ENCODE results near the gene IRF2BP1.
A peak's percentile ranks its signal among the peaks of the same experiment; 100 is the strongest.
"Not testable (repeated sequence)": the region's sequence is repeated elsewhere in the genome, so short reads cannot be mapped to it uniquely, and the experiment has no call there.

The IRF2BP1 gene

GRCh38 chr19:45899919-45900589 is 14.1 kb upstream of the IRF2BP1 start:
- Histone ChIP-seq H3K27ac (ENCODE audit: low read depth, low read length) (no peak overlapping the region), H3K4me1 (ENCODE audit: control insufficient read depth, insufficient read depth, low read length) (peaks cover 9% of the 10 kb centered on the region), H3K4me3 (ENCODE audit: low read length) (no peak overlapping the region), H3K9ac (ENCODE audit: low read length) (no peak overlapping the region), H3K27me3 (ENCODE audit: control insufficient read depth, insufficient read depth, low read length) (no peaks in the 10 kb centered on the region), H3K36me3 (ENCODE audit: control insufficient read depth, insufficient read depth, low read length) (peaks cover 9% of the 10 kb centered on the region)

- Histone ChIP-seq H3K27ac (ENCODE audit: low read depth, low read length) (no peak overlapping the region), H3K4me3 (ENCODE audit: low read length) (no peak overlapping the region), H3K9ac (ENCODE audit: low read length) (no peak overlapping the region), H3K36me3 (ENCODE audit: control insufficient read depth, insufficient read depth, low read length) (peaks cover 12% of the 10 kb centered on the region), H3K4me1 (ENCODE audit: control insufficient read depth, insufficient read depth, low read length) (peaks cover 9% of the 10 kb centered on the region), H3K27me3 (ENCODE audit: control insufficient read depth, insufficient read depth, low read length) (no peaks in the 10 kb centered on the region)
Observed at GRCh38 chr19:45899253-45899652, 13.3 kb upstream of the IRF2BP1 start.

GRCh38 chr19:45897261-45897812 is 11.4 kb upstream of the IRF2BP1 start:
- Histone ChIP-seq H3K27ac (ENCODE audit: low read depth, low read length) (no peak overlapping the region), H3K9ac (ENCODE audit: low read length) (no peak overlapping the region), H3K4me1 (ENCODE audit: control insufficient read depth, insufficient read depth, low read length) (peaks cover 6% of the 10 kb centered on the region), H3K4me3 (ENCODE audit: low read length) (no peak overlapping the region), H3K27me3 (ENCODE audit: control insufficient read depth, insufficient read depth, low read length) (no peaks in the 10 kb centered on the region), H3K36me3 (ENCODE audit: control insufficient read depth, insufficient read depth, low read length) (peaks cover 12% of the 10 kb centered on the region)

- not testable (repeated sequence) for H3K4me3 ChIP-seq (ENCODE audit: low read length); H3K27ac ChIP-seq (ENCODE audit: low read depth, low read length); H3K27me3 ChIP-seq (ENCODE audit: control insufficient read depth, insufficient read depth, low read length); H3K9ac ChIP-seq (ENCODE audit: low read length); H3K4me1 ChIP-seq (ENCODE audit: control insufficient read depth, insufficient read depth, low read length)
- peaks cover 12% of the 10 kb centered on the region for H3K36me3 ChIP-seq (ENCODE audit: control insufficient read depth, insufficient read depth, low read length)
Observed at GRCh38 chr19:45895983-45896599, 10.2 kb upstream of the IRF2BP1 start.

- H3K4me3 ChIP-seq (ENCODE audit: low read length), result no peak overlapping the region
- no peaks in the 10 kb centered on the region for H3K4me1 ChIP-seq (ENCODE audit: control insufficient read depth, insufficient read depth, low read length)
- H3K27me3 ChIP-seq (ENCODE audit: control insufficient read depth, insufficient read depth, low read length), result no peaks in the 10 kb centered on the region
- H3K36me3 ChIP-seq (ENCODE audit: control insufficient read depth, insufficient read depth, low read length), result peaks cover 12% of the 10 kb centered on the region
- no peak overlapping the region for H3K27ac ChIP-seq (ENCODE audit: low read depth, low read length)
- no peak overlapping the region for H3K9ac ChIP-seq (ENCODE audit: low read length)
Observed at GRCh38 chr19:45895519-45895972, 9.6 kb upstream of the IRF2BP1 start.

- no peak overlapping the region for H3K27ac ChIP-seq (ENCODE audit: low read depth, low read length)
- H3K27me3 ChIP-seq (ENCODE audit: control insufficient read depth, insufficient read depth, low read length), result no peaks in the 10 kb centered on the region
- peaks cover 4% of the 10 kb centered on the region for H3K4me1 ChIP-seq (ENCODE audit: control insufficient read depth, insufficient read depth, low read length)
- no peak overlapping the region for H3K4me3 ChIP-seq (ENCODE audit: low read length)
- H3K9ac ChIP-seq (ENCODE audit: low read length), result no peak overlapping the region
- peaks cover 3% of the 10 kb centered on the region for H3K36me3 ChIP-seq (ENCODE audit: control insufficient read depth, insufficient read depth, low read length)
Observed at GRCh38 chr19:45890877-45891276, 4.9 kb upstream of the IRF2BP1 start.

- Histone ChIP-seq H3K4me3 (ENCODE audit: low read length) (no peak overlapping the region), H3K36me3 (ENCODE audit: control insufficient read depth, insufficient read depth, low read length) (peaks cover 4% of the 10 kb centered on the region), H3K4me1 (ENCODE audit: control insufficient read depth, insufficient read depth, low read length) (peaks cover 9% of the 10 kb centered on the region), H3K9ac (ENCODE audit: low read length) (no peak overlapping the region), H3K27ac (ENCODE audit: low read depth, low read length) (no peak overlapping the region), H3K27me3 (ENCODE audit: control insufficient read depth, insufficient read depth, low read length) (no peaks in the 10 kb centered on the region)
Observed at GRCh38 chr19:45889210-45889885, 3.4 kb upstream of the IRF2BP1 start.

GRCh38 chr19:45887200-45887710 is 1.3 kb upstream of the IRF2BP1 start:
- Histone ChIP-seq H3K9ac (ENCODE audit: low read length) (peak overlapping the region; percentile 80), H3K27me3 (ENCODE audit: control insufficient read depth, insufficient read depth, low read length) (no peaks in the 10 kb centered on the region), H3K36me3 (ENCODE audit: control insufficient read depth, insufficient read depth, low read length) (peaks cover 10% of the 10 kb centered on the region), H3K4me1 (ENCODE audit: control insufficient read depth, insufficient read depth, low read length) (peaks cover 19% of the 10 kb centered on the region), H3K4me3 (ENCODE audit: low read length) (peak overlapping the region; percentile 87), H3K27ac (ENCODE audit: low read depth, low read length) (peak overlapping the region; percentile 89)

- H3K27ac ChIP-seq (ENCODE audit: low read depth, low read length), result peak overlapping the region; percentile 89
- peak overlapping the region; percentile 80 for H3K9ac ChIP-seq (ENCODE audit: low read length)
- no peaks in the 10 kb centered on the region for H3K27me3 ChIP-seq (ENCODE audit: control insufficient read depth, insufficient read depth, low read length)
- peak overlapping the region; percentile 87 for H3K4me3 ChIP-seq (ENCODE audit: low read length)
- peaks cover 10% of the 10 kb centered on the region for H3K36me3 ChIP-seq (ENCODE audit: control insufficient read depth, insufficient read depth, low read length)
- H3K4me1 ChIP-seq (ENCODE audit: control insufficient read depth, insufficient read depth, low read length), result peaks cover 19% of the 10 kb centered on the region
Observed at GRCh38 chr19:45886427-45887199, 672 bp upstream of the IRF2BP1 start.

GRCh38 chr19:45884682-45885555 is 1.0 kb downstream of the IRF2BP1 start:
- Histone ChIP-seq H3K27ac (ENCODE audit: low read depth, low read length) (peak overlapping the region; percentile 89), H3K27me3 (ENCODE audit: control insufficient read depth, insufficient read depth, low read length) (no peaks in the 10 kb centered on the region), H3K4me3 (ENCODE audit: low read length) (peak overlapping the region; percentile 87), H3K9ac (ENCODE audit: low read length) (peak overlapping the region; percentile 86), H3K4me1 (ENCODE audit: control insufficient read depth, insufficient read depth, low read length) (peaks cover 19% of the 10 kb centered on the region), H3K36me3 (ENCODE audit: control insufficient read depth, insufficient read depth, low read length) (peaks cover 10% of the 10 kb centered on the region)
